ENCODE data around the gene KCTD16. TPM values are rescaled to one million over a fixed set of nuclear protein-coding genes. Genes with fewer than 3 reads are reported as not detected.
A peak's percentile ranks its signal among the peaks of the same experiment; 100 is the strongest.

Gene KCTD16
- total RNA-seq, 1 donor from 2014 or later: 5.6 TPM

DNA sequence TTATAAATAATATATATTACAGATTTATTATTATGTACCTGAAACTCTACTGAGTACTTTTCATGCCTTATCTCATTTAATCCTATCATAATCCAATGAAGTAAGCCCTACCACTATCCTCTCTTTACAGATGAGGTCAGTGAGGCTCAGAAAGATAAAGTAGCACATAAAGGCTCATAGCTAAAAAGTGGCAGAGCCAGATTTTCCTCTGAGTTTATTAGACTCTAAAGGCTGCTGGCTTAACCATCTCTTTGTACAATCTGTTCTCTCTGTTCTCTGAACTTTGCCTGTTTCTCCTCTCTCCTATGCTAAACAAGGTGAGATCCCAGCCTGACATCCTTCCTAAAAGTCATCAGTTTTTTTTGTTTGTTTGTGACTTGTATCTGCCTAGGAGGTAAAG lies 311.2 kb downstream of the KCTD16 start:
- no peak overlapping the region for H3K9ac ChIP-seq (ENCODE audit: low read length)
- Mint-ChIP-seq H3K4me3 (ENCODE audit: unreplicated experiment) (no peak overlapping the region), H3K4me1 (ENCODE audit: low read depth, unreplicated experiment) (peaks cover 48% of the 10 kb centered on the region), H3K27me3 (ENCODE audit: low read depth, unreplicated experiment) (no peaks in the 10 kb centered on the region), H3K9me3 (ENCODE audit: unreplicated experiment) (no peaks in the 10 kb centered on the region), H3K36me3 (ENCODE audit: low read depth, unreplicated experiment) (no peaks in the 10 kb centered on the region), H3K27ac (ENCODE audit: unreplicated experiment) (no peak overlapping the region)
- FAIRE-seq (no peak), DNase-seq (ENCODE audit: low read depth) (no peak)
- no peaks in the 10 kb centered on the region for H4K20me1 ChIP-seq (ENCODE audit: insufficient read depth, low read length)
- no peaks in the 10 kb centered on the region for H3K27me3 ChIP-seq (ENCODE audit: insufficient read depth, low read length)
- no peaks in the 10 kb centered on the region for H3K9me3 ChIP-seq (ENCODE audit: insufficient read depth, low read depth, low read length)
- H3K4me2 ChIP-seq (ENCODE audit: low read length): no peak overlapping the region
- H3K79me2 ChIP-seq (ENCODE audit: insufficient read depth, low read length): no peaks in the 10 kb centered on the region
- no peak overlapping the region for H3K27ac ChIP-seq (ENCODE audit: low read depth, low read length)
- H3K4me1 ChIP-seq (ENCODE audit: insufficient read depth, low read length): peaks cover 13% of the 10 kb centered on the region
- no peak overlapping the region for H3K4me3 ChIP-seq (ENCODE audit: insufficient read depth, low read depth, low read length)
- TF ChIP-seq EZH2 (IDR thresholded peaks at IDR 0.05; ENCODE audit: insufficient read depth, low read length): no peak
- TF ChIP-seq, protein P1, sequence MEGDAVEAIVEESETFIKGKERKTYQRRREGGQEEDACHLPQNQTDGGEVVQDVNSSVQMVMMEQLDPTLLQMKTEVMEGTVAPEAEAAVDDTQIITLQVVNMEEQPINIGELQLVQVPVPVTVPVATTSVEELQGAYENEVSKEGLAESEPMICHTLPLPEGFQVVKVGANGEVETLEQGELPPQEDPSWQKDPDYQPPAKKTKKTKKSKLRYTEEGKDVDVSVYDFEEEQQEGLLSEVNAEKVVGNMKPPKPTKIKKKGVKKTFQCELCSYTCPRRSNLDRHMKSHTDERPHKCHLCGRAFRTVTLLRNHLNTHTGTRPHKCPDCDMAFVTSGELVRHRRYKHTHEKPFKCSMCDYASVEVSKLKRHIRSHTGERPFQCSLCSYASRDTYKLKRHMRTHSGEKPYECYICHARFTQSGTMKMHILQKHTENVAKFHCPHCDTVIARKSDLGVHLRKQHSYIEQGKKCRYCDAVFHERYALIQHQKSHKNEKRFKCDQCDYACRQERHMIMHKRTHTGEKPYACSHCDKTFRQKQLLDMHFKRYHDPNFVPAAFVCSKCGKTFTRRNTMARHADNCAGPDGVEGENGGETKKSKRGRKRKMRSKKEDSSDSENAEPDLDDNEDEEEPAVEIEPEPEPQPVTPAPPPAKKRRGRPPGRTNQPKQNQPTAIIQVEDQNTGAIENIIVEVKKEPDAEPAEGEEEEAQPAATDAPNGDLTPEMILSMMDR (IDR thresholded peaks at IDR 0.05; ENCODE audit: insufficient read depth, low read depth, low read length): no peak
- no peak overlapping the region for H2AFZ ChIP-seq (ENCODE audit: low read depth, low read length)
- H3K36me3 ChIP-seq (ENCODE audit: insufficient read depth, low read length): no peaks in the 10 kb centered on the region

DNA sequence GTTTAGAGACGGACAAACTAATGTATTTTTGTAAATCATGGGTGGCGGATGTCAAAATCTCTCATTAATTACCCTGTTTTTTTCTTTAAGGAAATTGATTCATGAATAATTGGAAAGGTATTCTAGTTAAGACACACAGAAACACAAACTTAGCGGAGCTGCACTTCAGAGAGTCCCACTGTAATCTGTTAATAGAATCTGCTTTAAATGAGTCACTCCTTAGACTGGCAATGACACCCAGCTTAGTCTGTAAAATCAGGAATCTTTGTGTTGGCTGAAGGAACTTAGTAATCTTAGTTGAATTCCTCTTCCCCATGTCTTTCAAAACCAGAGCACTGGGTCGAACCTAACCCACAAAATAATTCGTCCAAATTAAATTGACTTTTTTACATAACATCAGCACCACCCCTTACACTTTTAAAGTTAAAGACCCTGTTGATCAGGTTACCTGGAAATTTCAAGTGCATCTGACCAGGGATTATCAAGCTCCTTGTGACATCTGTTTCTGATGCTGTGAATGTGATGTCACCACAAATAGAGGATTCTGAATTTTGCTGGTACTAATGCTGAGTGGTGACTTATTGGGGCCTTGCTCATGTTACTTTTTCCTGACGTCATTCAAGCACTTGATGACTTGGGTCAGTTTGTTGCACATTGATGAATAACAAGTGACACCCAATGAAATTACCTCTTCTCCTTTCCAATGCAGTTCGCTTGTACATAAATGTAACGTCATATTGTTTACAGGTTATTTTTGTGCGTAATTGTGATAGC lies 313.6 kb downstream of the KCTD16 start:
- Histone ChIP-seq H3K36me3 (ENCODE audit: insufficient read depth, low read length) (no peaks in the 10 kb centered on the region), H4K20me1 (ENCODE audit: insufficient read depth, low read length) (no peaks in the 10 kb centered on the region), H3K79me2 (ENCODE audit: insufficient read depth, low read length) (no peaks in the 10 kb centered on the region), H3K9me3 (ENCODE audit: insufficient read depth, low read depth, low read length) (no peaks in the 10 kb centered on the region), H3K4me1 (ENCODE audit: insufficient read depth, low read length) (peaks cover 13% of the 10 kb centered on the region), H3K4me2 (ENCODE audit: low read length) (peak overlapping the region; percentile 35), H3K27me3 (ENCODE audit: insufficient read depth, low read length) (no peaks in the 10 kb centered on the region), H2AFZ (ENCODE audit: low read depth, low read length) (no peak overlapping the region), H3K27ac (ENCODE audit: low read depth, low read length) (peak overlapping the region; percentile 44), H3K4me3 (ENCODE audit: insufficient read depth, low read depth, low read length) (no peak overlapping the region), H3K9ac (ENCODE audit: low read length) (peak overlapping the region; percentile 13)
- DNase-seq (ENCODE audit: low read depth): peak; percentile 89
- Mint-ChIP-seq H3K27me3 (ENCODE audit: low read depth, unreplicated experiment) (no peaks in the 10 kb centered on the region), H3K4me1 (ENCODE audit: low read depth, unreplicated experiment) (peaks cover 59% of the 10 kb centered on the region), H3K9me3 (ENCODE audit: unreplicated experiment) (no peaks in the 10 kb centered on the region), H3K27ac (ENCODE audit: unreplicated experiment) (peak overlapping the region; percentile 95), H3K36me3 (ENCODE audit: low read depth, unreplicated experiment) (no peaks in the 10 kb centered on the region), H3K4me3 (ENCODE audit: unreplicated experiment) (no peak overlapping the region)
- FAIRE-seq: peak; percentile 5
- no peak for TF ChIP-seq EZH2 (IDR thresholded peaks at IDR 0.05; ENCODE audit: insufficient read depth, low read length)
- TF ChIP-seq, protein P1 (IDR thresholded peaks at IDR 0.05; ENCODE audit: insufficient read depth, low read depth, low read length): no peak

DNA sequence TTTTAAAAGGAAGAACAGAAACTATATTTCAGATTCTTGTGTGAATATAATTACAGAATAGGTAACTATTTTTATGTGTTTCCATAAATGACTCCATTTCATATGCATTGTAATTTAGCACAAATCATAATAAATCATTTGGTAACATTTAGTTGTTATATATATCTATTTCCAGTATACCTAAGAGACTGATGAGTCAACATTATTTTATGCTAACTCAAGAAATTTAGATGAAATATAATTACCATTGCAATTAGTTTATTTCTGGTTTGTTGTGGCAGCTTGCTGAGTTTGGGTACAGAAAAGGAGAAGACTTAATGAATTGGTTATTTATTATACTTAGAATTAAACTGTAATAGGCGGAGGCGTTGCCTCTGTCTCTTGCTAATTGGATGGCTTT lies 314.9 kb downstream of the KCTD16 start:
- H3K4me1 ChIP-seq (ENCODE audit: insufficient read depth, low read length): peaks cover 13% of the 10 kb centered on the region
- Mint-ChIP-seq H3K4me1 (ENCODE audit: low read depth, unreplicated experiment) (peaks cover 46% of the 10 kb centered on the region), H3K27me3 (ENCODE audit: low read depth, unreplicated experiment) (no peaks in the 10 kb centered on the region), H3K36me3 (ENCODE audit: low read depth, unreplicated experiment) (no peaks in the 10 kb centered on the region), H3K4me3 (ENCODE audit: unreplicated experiment) (no peak overlapping the region), H3K27ac (ENCODE audit: unreplicated experiment) (no peak overlapping the region), H3K9me3 (ENCODE audit: unreplicated experiment) (no peaks in the 10 kb centered on the region)
- H3K79me2 ChIP-seq (ENCODE audit: insufficient read depth, low read length): no peaks in the 10 kb centered on the region
- no peaks in the 10 kb centered on the region for H3K36me3 ChIP-seq (ENCODE audit: insufficient read depth, low read length)
- FAIRE-seq (no peak), DNase-seq (ENCODE audit: low read depth) (no peak)
- no peaks in the 10 kb centered on the region for H4K20me1 ChIP-seq (ENCODE audit: insufficient read depth, low read length)
- no peak overlapping the region for H2AFZ ChIP-seq (ENCODE audit: low read depth, low read length)
- no peak overlapping the region for H3K9ac ChIP-seq (ENCODE audit: low read length)
- H3K27me3 ChIP-seq (ENCODE audit: insufficient read depth, low read length): no peaks in the 10 kb centered on the region
- no peak overlapping the region for H3K4me3 ChIP-seq (ENCODE audit: insufficient read depth, low read depth, low read length)
- TF ChIP-seq EZH2 (IDR thresholded peaks at IDR 0.05; ENCODE audit: insufficient read depth, low read length): no peak
- TF ChIP-seq, protein P1 (IDR thresholded peaks at IDR 0.05; ENCODE audit: insufficient read depth, low read depth, low read length): no peak
- H3K4me2 ChIP-seq (ENCODE audit: low read length): no peak overlapping the region
- H3K9me3 ChIP-seq (ENCODE audit: insufficient read depth, low read depth, low read length): no peaks in the 10 kb centered on the region
- H3K27ac ChIP-seq (ENCODE audit: low read depth, low read length): no peak overlapping the region
